HG02852 (cell line): ENCODE data around the gene MAN1B1.
A peak's percentile ranks its signal among the peaks of the same experiment; 100 is the strongest.

ENCODE experiments used
- ATAC-seq: cut with Tn5 transposase; IDR thresholded peaks from one replicate; pipeline ENCODE4 v1.9.1; 2021; ENCODE audit warnings: mild to moderate bottlenecking, moderate library complexity; ENCODE audit not compliant: unreplicated experiment

Gene MAN1B1

GRCh38 chr9:137083394-137084004, 3.3 kb upstream of the MAN1B1 start:
- no peak for ATAC-seq

GRCh38 chr9:137084526-137084925, 2.3 kb upstream of the MAN1B1 start:
- no peak for ATAC-seq

GRCh38 chr9:137085920-137086530, 760 bp upstream of the MAN1B1 start:
- ATAC-seq: no peak

- ATAC-seq: no peak
Measured at GRCh38 chr9:137087409-137087925, 682 bp downstream of the MAN1B1 start.

GRCh38 chr9:137088121-137088520, 1.3 kb downstream of the MAN1B1 start:
- no peak for ATAC-seq

- no peak for ATAC-seq
Measured at GRCh38 chr9:137089232-137089947, 2.6 kb downstream of the MAN1B1 start.

- ATAC-seq: peak; percentile 93
Measured at GRCh38 chr9:137095664-137096517, 9.1 kb downstream of the MAN1B1 start.

GRCh38 chr9:137096785-137097546, 10.2 kb downstream of the MAN1B1 start:
- no peak for ATAC-seq

GRCh38 chr9:137097761-137098462, 11.1 kb downstream of the MAN1B1 start:
- no peak for ATAC-seq

- no peak for ATAC-seq
Measured at GRCh38 chr9:137099231-137099630, 12.4 kb downstream of the MAN1B1 start.

GRCh38 chr9:137103206-137103999, 16.6 kb downstream of the MAN1B1 start:
- no peak for ATAC-seq

GRCh38 chr9:137105814-137106661, 19.3 kb downstream of the MAN1B1 start:
- ATAC-seq: no peak

GRCh38 chr9:137106662-137107250, 20.0 kb downstream of the MAN1B1 start:
- ATAC-seq: no peak

- no peak for ATAC-seq
Measured at GRCh38 chr9:137107312-137107921, 20.6 kb downstream of the MAN1B1 start.

- ATAC-seq: no peak
Measured at GRCh38 chr9:137107982-137108381, 21.2 kb downstream of the MAN1B1 start.

- no peak for ATAC-seq
Measured at GRCh38 chr9:137108608-137109249, 21.9 kb downstream of the MAN1B1 start.
